ENCODE results near the gene TRAPPC12.

The TRAPPC12 gene

DNA sequence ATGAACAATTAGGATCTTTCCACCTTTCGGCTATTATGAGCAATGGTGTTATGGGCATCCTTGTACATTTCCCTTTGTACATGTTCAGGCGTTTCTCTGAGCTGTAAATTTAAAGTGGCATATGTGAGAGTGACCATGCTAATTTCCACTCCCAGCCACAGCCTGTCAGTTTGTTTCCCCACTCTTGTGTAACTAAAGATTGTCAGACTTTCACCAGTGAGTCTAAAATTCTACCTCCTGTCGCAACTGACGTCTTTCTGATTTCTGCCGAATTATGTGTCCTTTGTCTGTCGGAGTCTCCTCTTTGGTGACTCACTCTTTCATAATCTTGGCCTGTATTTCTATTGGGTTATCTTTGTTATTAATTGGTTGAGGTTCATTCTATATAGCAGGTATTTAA is 50.7 kb downstream of the TRAPPC12 start:
- no peak overlapping the region for H3K4me3 ChIP-seq (ENCODE audit: low read depth, low read length)
- TF ChIP-seq, protein P1, sequence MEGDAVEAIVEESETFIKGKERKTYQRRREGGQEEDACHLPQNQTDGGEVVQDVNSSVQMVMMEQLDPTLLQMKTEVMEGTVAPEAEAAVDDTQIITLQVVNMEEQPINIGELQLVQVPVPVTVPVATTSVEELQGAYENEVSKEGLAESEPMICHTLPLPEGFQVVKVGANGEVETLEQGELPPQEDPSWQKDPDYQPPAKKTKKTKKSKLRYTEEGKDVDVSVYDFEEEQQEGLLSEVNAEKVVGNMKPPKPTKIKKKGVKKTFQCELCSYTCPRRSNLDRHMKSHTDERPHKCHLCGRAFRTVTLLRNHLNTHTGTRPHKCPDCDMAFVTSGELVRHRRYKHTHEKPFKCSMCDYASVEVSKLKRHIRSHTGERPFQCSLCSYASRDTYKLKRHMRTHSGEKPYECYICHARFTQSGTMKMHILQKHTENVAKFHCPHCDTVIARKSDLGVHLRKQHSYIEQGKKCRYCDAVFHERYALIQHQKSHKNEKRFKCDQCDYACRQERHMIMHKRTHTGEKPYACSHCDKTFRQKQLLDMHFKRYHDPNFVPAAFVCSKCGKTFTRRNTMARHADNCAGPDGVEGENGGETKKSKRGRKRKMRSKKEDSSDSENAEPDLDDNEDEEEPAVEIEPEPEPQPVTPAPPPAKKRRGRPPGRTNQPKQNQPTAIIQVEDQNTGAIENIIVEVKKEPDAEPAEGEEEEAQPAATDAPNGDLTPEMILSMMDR (IDR thresholded peaks at IDR 0.05; ENCODE audit: control insufficient read depth, extremely low read depth, insufficient read depth) = no peak
- no peak for DNase-seq (ENCODE audit: low read depth)

DNA sequence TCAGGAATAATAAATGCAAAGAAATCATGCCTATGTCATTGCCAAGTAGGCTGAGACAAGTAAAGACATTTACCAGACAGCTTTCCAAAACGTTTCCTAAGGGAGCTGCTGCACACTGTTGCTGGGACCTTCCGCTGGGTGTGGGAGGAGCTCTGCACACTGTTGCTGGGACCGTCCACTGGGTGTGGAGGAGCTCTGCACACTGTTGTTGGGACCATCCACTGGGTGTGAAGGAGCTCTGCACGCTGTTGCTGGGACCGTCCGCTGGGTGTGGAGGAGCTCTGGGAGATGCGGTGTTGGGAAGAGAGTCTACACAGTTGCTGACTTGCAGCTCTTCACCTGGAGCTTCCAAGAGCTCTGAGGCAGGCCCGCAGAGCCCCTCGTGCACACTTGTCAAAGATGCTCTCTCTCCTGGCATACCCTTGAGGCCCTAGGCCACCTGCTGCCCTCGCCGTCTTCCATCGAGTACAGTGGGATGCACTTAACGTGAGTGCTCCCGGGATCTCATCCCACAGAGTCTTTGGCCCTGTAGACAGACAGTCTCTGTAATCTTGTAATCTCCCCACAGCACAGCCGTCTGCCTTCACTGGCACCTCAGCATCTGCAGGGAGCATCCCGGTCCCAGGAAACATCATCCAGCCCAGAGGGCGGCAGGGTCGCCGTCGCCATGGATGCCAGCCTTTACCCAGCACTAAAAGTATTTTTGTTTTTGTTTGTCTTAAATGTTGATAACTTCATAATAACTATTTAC is 51.4 kb downstream of the TRAPPC12 start:
- TF ChIP-seq, protein P1 (IDR thresholded peaks at IDR 0.05; ENCODE audit: control insufficient read depth, extremely low read depth, insufficient read depth) = no peak
- H3K4me3 ChIP-seq (ENCODE audit: low read depth, low read length) = no peak overlapping the region
- DNase-seq (ENCODE audit: low read depth) = no peak

DNA sequence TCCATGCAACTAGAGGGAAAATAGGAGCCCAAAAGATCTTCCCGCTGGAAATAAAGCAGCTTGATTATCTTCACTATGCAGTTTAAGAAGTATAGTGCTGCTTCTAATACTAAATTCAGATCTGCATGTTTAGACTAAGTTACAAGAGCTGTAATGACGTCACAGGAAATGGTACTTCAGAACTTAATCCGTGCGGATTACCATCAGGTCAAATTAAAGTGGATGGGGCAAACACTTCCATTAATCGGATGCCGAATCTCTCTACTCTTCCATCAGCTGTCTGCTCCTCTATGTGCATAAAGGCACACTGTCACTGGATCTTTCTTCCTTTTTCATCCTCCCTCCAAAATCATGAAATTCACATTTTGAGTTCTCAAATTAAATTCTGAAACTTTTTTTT is 52.6 kb downstream of the TRAPPC12 start:
- DNase-seq (ENCODE audit: low read depth) = no peak
- TF ChIP-seq, protein P1 (IDR thresholded peaks at IDR 0.05; ENCODE audit: control insufficient read depth, extremely low read depth, insufficient read depth) = no peak
- H3K4me3 ChIP-seq (ENCODE audit: low read depth, low read length) = no peak overlapping the region

DNA sequence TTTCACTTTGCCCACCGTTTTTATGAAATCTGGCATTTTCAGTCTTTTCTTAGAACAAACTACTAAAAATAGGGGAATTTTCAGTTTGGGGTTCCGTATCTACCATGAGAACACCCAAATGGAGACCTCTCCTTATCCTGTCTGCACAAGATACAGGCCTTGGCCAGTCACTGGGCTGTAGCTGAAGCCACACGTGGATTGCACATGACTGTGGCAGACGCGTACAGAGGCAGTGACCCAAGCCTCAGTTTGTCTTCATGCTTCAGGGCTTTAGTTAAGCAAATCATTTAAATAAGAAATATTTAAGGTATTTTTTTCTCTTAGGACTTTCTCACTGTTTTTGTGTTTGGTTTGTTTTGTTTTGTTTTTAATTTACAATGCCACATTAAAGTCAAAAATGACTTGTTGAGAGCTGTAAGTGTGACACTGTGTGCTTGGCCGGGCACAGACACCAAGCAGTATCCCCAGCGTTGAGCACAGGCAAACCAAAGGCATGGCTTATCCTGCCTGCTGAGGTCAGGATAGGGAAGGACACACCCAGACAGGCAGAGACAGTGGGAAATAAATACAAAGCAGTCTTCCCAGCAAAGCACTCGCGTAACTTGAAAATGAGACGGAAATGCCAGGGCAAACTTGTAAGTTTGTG is 53.3 kb downstream of the TRAPPC12 start:
- DNase-seq (ENCODE audit: low read depth) = no peak
- H3K4me3 ChIP-seq (ENCODE audit: low read depth, low read length) = no peak overlapping the region
- TF ChIP-seq, protein P1 (IDR thresholded peaks at IDR 0.05; ENCODE audit: control insufficient read depth, extremely low read depth, insufficient read depth) = no peak

DNA sequence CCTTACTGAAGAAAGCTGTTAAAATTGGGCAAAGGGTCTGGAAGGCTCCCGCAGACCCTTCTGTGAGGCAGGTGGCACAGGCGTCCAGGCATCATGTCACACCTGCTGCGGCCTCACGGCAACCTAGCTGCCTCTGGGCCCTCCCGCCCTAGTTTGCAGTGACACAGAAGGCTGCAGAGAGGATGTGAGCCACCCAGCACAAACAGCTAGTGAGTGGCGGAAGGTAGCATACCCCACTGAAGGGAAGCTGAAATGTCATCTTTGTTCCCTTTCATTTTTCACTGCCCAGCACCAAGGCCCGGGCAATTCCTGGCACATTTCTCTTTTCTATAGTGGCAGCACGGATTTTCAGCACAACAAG is 53.8 kb downstream of the TRAPPC12 start:
- H3K4me3 ChIP-seq (ENCODE audit: low read depth, low read length) = no peak overlapping the region
- DNase-seq (ENCODE audit: low read depth) = no peak
- TF ChIP-seq, protein P1 (IDR thresholded peaks at IDR 0.05; ENCODE audit: control insufficient read depth, extremely low read depth, insufficient read depth) = no peak

DNA sequence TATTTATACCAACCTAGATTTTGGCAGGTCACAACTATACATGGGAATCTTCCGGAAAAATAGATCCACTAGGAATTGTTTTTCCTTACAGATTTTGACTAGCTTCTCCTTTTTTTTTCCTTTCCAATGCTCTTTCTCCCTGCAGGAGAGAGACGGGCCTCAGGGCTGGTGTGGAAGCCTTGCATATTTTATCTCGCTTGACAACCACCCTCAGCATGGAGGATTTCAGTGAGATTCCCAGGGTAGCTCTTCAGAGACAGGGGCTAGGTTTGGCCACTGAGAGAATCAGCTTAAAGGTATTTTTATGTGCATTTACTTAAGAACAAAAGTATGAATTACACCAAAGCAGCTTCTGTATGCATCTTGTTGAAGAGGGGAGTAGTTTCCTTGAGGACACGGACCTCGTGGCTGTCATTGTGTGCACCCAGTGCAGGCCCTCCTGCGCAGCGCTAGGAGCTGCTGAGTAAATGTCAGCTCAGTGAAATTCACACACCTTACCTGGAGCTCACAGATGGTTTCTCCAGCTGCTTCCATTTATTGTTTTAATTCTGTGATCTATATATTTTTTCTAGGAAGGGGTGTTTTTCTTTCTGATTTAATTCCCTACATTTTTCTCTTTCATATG is 54.4 kb downstream of the TRAPPC12 start:
- DNase-seq (ENCODE audit: low read depth) = no peak
- TF ChIP-seq, protein P1 (IDR thresholded peaks at IDR 0.05; ENCODE audit: control insufficient read depth, extremely low read depth, insufficient read depth) = no peak

More for the DNA sequence above, 54.4 kb downstream of the TRAPPC12 start:
- H3K4me3 ChIP-seq (ENCODE audit: low read depth, low read length) = no peak overlapping the region
